Measurements from ENCODE around the gene TMED6. TPM values are rescaled to one million over a fixed set of nuclear protein-coding genes. Genes with fewer than 3 reads are reported as not detected.
"Not testable (repeated sequence)": the region's sequence is repeated elsewhere in the genome, so short reads cannot be mapped to it uniquely, and the experiment has no call there.

Gene TMED6
- total and polyA plus RNA-seq, 12 donors, result 0.32 to 0.41 (median 0.37) TPM; not detected in 7

DNA sequence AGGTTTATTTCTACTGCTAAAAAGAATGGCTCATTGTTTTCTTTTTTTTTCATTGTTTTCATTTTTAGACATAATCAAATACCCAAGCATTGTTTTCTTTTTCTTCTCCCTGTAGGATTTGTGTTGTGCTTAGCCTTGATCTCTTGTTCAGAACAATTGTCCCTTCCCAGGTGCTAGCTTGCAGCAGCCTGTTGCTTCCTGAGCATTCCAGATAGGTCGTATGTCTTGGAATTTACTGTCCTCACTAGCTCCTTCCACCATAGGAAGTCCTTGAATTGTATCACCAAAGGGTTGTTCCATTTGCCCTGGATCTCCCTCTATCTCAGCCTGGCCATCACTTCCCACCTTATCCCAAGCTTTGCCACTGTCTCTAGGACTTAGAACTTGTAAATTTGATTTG is 50.4 kb downstream of the TMED6 start:
- DNase-seq (no peak), ATAC-seq (no peak)
- 61 to 69% methylated on average over 1 of the region's 1 CpG for WGBS, 2 donors
- TF ChIP-seq, protein P1, sequence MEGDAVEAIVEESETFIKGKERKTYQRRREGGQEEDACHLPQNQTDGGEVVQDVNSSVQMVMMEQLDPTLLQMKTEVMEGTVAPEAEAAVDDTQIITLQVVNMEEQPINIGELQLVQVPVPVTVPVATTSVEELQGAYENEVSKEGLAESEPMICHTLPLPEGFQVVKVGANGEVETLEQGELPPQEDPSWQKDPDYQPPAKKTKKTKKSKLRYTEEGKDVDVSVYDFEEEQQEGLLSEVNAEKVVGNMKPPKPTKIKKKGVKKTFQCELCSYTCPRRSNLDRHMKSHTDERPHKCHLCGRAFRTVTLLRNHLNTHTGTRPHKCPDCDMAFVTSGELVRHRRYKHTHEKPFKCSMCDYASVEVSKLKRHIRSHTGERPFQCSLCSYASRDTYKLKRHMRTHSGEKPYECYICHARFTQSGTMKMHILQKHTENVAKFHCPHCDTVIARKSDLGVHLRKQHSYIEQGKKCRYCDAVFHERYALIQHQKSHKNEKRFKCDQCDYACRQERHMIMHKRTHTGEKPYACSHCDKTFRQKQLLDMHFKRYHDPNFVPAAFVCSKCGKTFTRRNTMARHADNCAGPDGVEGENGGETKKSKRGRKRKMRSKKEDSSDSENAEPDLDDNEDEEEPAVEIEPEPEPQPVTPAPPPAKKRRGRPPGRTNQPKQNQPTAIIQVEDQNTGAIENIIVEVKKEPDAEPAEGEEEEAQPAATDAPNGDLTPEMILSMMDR (IDR thresholded peaks at IDR 0.05), result no peak
- H3K27me3 ChIP-seq, result no peaks in the 10 kb centered on the region
- no peaks in the 10 kb centered on the region for H3K9me3 ChIP-seq
- no peak overlapping the region for H3K4me3 ChIP-seq
- peak overlapping the region in 1 of 10 donors; percentile 34 for H3K27ac ChIP-seq
- peaks cover 0 to 10% (median 0%) of the 10 kb centered on the region in 9 donors for H3K4me1 ChIP-seq
- H3K36me3 ChIP-seq, result peaks cover 0 to 62% (median 12%) of the 10 kb centered on the region in 9 donors
- intact Hi-C loops (cut with DNase I), result loop anchor here in 1 of 10 donors (2.0 kb wide), 1 partner anchor 40 kb away; no protein-coding TSS in a partner anchor

DNA sequence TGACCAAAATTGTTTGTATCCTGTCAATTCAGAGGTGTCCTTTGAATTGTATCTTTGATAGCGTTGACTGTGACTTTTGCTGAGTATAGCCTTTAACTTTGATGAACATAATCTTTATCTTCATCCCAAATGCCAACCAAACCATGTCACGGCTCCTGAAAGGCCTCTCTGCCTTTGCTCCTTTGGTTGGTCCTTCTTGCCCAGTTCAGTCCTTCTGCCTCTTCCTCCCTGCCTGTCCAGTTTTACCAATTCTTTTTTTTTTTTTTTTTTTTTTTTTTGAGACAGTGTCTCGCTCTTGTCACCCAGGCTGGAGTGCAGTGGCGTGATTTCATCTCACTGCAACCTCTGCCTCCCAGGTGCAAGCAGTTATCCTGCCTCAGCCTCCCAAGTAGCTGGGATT is 53.3 kb downstream of the TMED6 start:
- 97 to 98% methylated on average over 4 of the region's 4 CpGs for WGBS, 2 donors
- TF ChIP-seq, protein P1 (IDR thresholded peaks at IDR 0.05), result no peak

GRCh38 chr16:69296771-69297170 is 54.8 kb downstream of the TMED6 start:
- H3K9me3 ChIP-seq; H3K27ac ChIP-seq; DNase-seq; ATAC-seq; H3K27me3 ChIP-seq; H3K4me3 ChIP-seq; intact Hi-C loops (cut with DNase I): not testable (repeated sequence)
- WGBS, 2 donors, result 99 to 100% methylated on average over 7 of the region's 7 CpGs
- Histone ChIP-seq H3K36me3 (peaks cover 0 to 43% (median 12%) of the 10 kb centered on the region in 9 donors), H3K4me1 (peaks cover 0 to 10% (median 0%) of the 10 kb centered on the region in 9 donors)

More for the DNA sequence above, 53.3 kb downstream of the TMED6 start:
- intact Hi-C loops (cut with DNase I), result no loop called here
- Histone ChIP-seq H3K4me3 (no peak overlapping the region), H3K36me3 (peaks cover 0 to 55% (median 12%) of the 10 kb centered on the region in 9 donors), H3K9me3 (no peaks in the 10 kb centered on the region), H3K4me1 (peaks cover 0 to 10% (median 0%) of the 10 kb centered on the region in 9 donors), H3K27ac (no peak overlapping the region), H3K27me3 (no peaks in the 10 kb centered on the region)
- no peak for DNase-seq
- ATAC-seq, result no peak

DNA sequence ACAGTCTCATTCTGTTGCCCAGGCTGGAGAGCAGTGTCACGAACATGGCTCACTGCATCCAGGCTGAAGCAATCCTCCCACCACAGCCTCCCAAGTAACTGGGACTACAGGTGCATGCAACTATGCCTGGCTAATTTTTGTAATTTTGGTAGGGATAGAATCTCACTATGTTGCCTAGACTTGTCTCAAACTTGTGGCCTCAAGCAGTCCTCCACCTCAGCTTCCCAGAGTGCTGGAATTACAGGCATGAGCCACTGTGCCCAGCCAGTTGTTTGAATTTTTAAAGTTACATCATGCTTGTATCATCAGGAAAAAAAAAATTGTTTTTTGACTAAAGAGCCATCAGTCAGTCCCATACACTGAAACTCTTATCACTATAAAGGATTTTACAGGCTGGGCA is 57.5 kb downstream of the TMED6 start:
- no peak overlapping the region for H3K27ac ChIP-seq
- no peak overlapping the region for H3K4me3 ChIP-seq
- intact Hi-C loops (cut with DNase I), result loop anchor here in 1 of 10 donors (5.0 kb wide), 1 partner anchor 402 kb away; no protein-coding TSS in a partner anchor
- peaks cover 0 to 6% (median 0%) of the 10 kb centered on the region in 9 donors for H3K4me1 ChIP-seq
- peaks cover 0 to 19% (median 0%) of the 10 kb centered on the region in 9 donors for H3K36me3 ChIP-seq
- ATAC-seq, result no peak
- TF ChIP-seq, protein P1 (IDR thresholded peaks at IDR 0.05), result no peak
- no peak for DNase-seq
- no peaks in the 10 kb centered on the region for H3K9me3 ChIP-seq
- 96 to 100% methylated on average over 1 of the region's 1 CpG for WGBS, 2 donors
- no peaks in the 10 kb centered on the region for H3K27me3 ChIP-seq

GRCh38 chr16:69293401-69293800 is 58.2 kb downstream of the TMED6 start:
- no peak overlapping the region for H3K27ac ChIP-seq
- 54 to 66% methylated on average over 3 of the region's 3 CpGs for WGBS, 2 donors
- H3K27me3 ChIP-seq, result no peaks in the 10 kb centered on the region
- H3K36me3 ChIP-seq, result peaks cover 0 to 24% (median 0%) of the 10 kb centered on the region in 9 donors
- peaks cover 0 to under 1% (median 0%) of the 10 kb centered on the region in 9 donors for H3K4me1 ChIP-seq
- no peak overlapping the region for H3K4me3 ChIP-seq
- TF ChIP-seq, protein P1 (IDR thresholded peaks at IDR 0.05), result no peak
- intact Hi-C loops (cut with DNase I), result loop anchor here in 1 of 10 donors (5.0 kb wide), 1 partner anchor 401 kb away; no protein-coding TSS in a partner anchor
- no peaks in the 10 kb centered on the region for H3K9me3 ChIP-seq
- no peak for ATAC-seq
- DNase-seq, result no peak
